Measurements from ENCODE around the gene PRR3.

Gene PRR3

GRCh38 chr6:30603961-30604360, 46.9 kb downstream of the PRR3 start:
- H3K4me2 ChIP-seq (ENCODE audit: insufficient read depth, low read length) = no peak overlapping the region
- peaks cover 89% of the 10 kb centered on the region for H3K36me3 ChIP-seq (ENCODE audit: insufficient read depth, low read length)
- peaks cover 11% of the 10 kb centered on the region for H3K79me2 ChIP-seq (ENCODE audit: insufficient read depth, low read length)
- H3K9me3 ChIP-seq (ENCODE audit: insufficient read depth, low read length, severe bottlenecking) = no peaks in the 10 kb centered on the region
- no peak overlapping the region for H3K27ac ChIP-seq (ENCODE audit: low read length)
- no peak overlapping the region for H3K9ac ChIP-seq (ENCODE audit: low read depth, low read length)
- H3K4me1 ChIP-seq (ENCODE audit: insufficient read depth, low read length) = no peaks in the 10 kb centered on the region
- no peak for TF ChIP-seq EZH2 (IDR thresholded peaks at IDR 0.05; ENCODE audit: borderline replicate concordance, low read depth, low read length, severe bottlenecking)
- TF ChIP-seq, protein P1, sequence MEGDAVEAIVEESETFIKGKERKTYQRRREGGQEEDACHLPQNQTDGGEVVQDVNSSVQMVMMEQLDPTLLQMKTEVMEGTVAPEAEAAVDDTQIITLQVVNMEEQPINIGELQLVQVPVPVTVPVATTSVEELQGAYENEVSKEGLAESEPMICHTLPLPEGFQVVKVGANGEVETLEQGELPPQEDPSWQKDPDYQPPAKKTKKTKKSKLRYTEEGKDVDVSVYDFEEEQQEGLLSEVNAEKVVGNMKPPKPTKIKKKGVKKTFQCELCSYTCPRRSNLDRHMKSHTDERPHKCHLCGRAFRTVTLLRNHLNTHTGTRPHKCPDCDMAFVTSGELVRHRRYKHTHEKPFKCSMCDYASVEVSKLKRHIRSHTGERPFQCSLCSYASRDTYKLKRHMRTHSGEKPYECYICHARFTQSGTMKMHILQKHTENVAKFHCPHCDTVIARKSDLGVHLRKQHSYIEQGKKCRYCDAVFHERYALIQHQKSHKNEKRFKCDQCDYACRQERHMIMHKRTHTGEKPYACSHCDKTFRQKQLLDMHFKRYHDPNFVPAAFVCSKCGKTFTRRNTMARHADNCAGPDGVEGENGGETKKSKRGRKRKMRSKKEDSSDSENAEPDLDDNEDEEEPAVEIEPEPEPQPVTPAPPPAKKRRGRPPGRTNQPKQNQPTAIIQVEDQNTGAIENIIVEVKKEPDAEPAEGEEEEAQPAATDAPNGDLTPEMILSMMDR (IDR thresholded peaks at IDR 0.05; ENCODE audit: borderline replicate concordance, extremely low read depth, low read length, poor library complexity, severe bottlenecking) = no peak
- no peak overlapping the region for H2AFZ ChIP-seq (ENCODE audit: low read depth, low read length)
- no peaks in the 10 kb centered on the region for H3K27me3 ChIP-seq (ENCODE audit: insufficient read depth, low read length, poor library complexity)
- peaks cover 41% of the 10 kb centered on the region for H4K20me1 ChIP-seq (ENCODE audit: insufficient read depth, low read length)
- H3K4me3 ChIP-seq (ENCODE audit: low read depth in 1 of 2, low read length in 2 of 2) = no peak overlapping the region
- no peak for DNase-seq
- ATAC-seq (ENCODE audit: insufficient read depth, low read depth) = no peak

- Histone ChIP-seq H3K4me3 (ENCODE audit: low read depth in 1 of 2, low read length in 2 of 2) (no peak overlapping the region), H2AFZ (ENCODE audit: low read depth, low read length) (no peak overlapping the region), H3K36me3 (ENCODE audit: insufficient read depth, low read length) (peaks cover 80% of the 10 kb centered on the region), H3K27me3 (ENCODE audit: insufficient read depth, low read length, poor library complexity) (no peaks in the 10 kb centered on the region), H3K4me2 (ENCODE audit: insufficient read depth, low read length) (no peak overlapping the region), H3K9ac (ENCODE audit: low read depth, low read length) (no peak overlapping the region), H3K27ac (ENCODE audit: low read length) (no peak overlapping the region), H3K4me1 (ENCODE audit: insufficient read depth, low read length) (peaks cover 22% of the 10 kb centered on the region), H3K79me2 (ENCODE audit: insufficient read depth, low read length) (peaks cover 62% of the 10 kb centered on the region), H4K20me1 (ENCODE audit: insufficient read depth, low read length) (peaks cover 28% of the 10 kb centered on the region; the same call in 1 of the 2 replicates), H3K9me3 (ENCODE audit: insufficient read depth, low read length, severe bottlenecking) (no peaks in the 10 kb centered on the region)
- TF ChIP-seq, protein P1 (IDR thresholded peaks at IDR 0.05; ENCODE audit: borderline replicate concordance, extremely low read depth, low read length, poor library complexity, severe bottlenecking) = no peak
- TF ChIP-seq EZH2 (IDR thresholded peaks at IDR 0.05; ENCODE audit: borderline replicate concordance, low read depth, low read length, severe bottlenecking) = no peak
- no peak for DNase-seq
- no peak for ATAC-seq (ENCODE audit: insufficient read depth, low read depth)
Observed at GRCh38 chr6:30610065-30610464, 53.0 kb downstream of the PRR3 start.

DNA sequence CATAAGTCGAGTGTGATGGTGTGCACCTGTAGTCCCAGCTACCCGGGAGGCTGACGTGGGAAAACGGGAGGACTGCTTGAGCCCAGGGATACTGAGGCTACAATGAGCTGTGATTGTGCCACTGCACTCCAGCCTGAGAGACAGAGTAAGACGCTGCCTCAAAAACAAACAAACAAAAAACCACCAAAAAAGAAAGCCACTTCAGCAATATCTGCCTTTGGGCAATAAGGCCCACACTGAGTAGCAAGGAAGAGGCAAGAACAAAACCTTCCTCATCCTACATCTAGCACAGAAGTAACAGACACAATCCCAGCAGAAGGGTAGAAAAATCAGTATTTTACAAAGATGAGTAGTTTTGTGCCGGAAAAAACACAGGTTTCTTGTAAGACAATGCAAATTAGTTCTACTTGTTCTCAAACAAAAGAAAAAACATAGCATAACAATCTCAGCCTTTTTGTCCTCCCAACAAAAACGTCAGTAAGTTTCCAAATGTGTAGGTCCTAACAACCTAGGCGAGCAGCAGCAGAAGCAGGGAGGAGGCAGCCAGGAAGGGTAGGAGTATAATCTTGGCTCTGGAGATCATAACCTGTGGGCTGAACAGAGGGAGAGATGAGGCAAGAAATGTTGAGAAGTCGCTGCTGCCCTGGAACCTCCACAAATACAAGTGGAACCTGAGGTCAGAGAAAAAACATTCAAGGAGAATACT, 54.2 kb downstream of the PRR3 start:
- TF ChIP-seq, protein P1 (IDR thresholded peaks at IDR 0.05; ENCODE audit: borderline replicate concordance, extremely low read depth, low read length, poor library complexity, severe bottlenecking) = no peak
- no peak for TF ChIP-seq EZH2 (IDR thresholded peaks at IDR 0.05; ENCODE audit: borderline replicate concordance, low read depth, low read length, severe bottlenecking)
- peaks cover 77% of the 10 kb centered on the region for H3K36me3 ChIP-seq (ENCODE audit: insufficient read depth, low read length)
- H3K4me1 ChIP-seq (ENCODE audit: insufficient read depth, low read length) = peaks cover 22% of the 10 kb centered on the region
- H3K9ac ChIP-seq (ENCODE audit: low read depth, low read length) = no peak overlapping the region
- H4K20me1 ChIP-seq (ENCODE audit: insufficient read depth, low read length) = peaks cover 28% of the 10 kb centered on the region
- H3K27ac ChIP-seq (ENCODE audit: low read length) = no peak overlapping the region
- H3K4me3 ChIP-seq (ENCODE audit: low read depth in 1 of 2, low read length in 2 of 2) = no peak overlapping the region
- H3K79me2 ChIP-seq (ENCODE audit: insufficient read depth, low read length) = peaks cover 73% of the 10 kb centered on the region
- no peak for DNase-seq
- no peaks in the 10 kb centered on the region for H3K27me3 ChIP-seq (ENCODE audit: insufficient read depth, low read length, poor library complexity)
- no peak for ATAC-seq (ENCODE audit: insufficient read depth, low read depth)
- H3K9me3 ChIP-seq (ENCODE audit: insufficient read depth, low read length, severe bottlenecking) = no peaks in the 10 kb centered on the region
- H3K4me2 ChIP-seq (ENCODE audit: insufficient read depth, low read length) = no peak overlapping the region
- no peak overlapping the region for H2AFZ ChIP-seq (ENCODE audit: low read depth, low read length)

Data from DND-41 (cell line).